Breast epithelium (tissue), 3 donors: ENCODE results near the gene POLA2.

Source experiments
- CTCF ChIP-seq, 3 donors: fragments of 450-650 bp; IDR thresholded peaks; one replicate each; pipeline ENCODE4 v1.5.1; 2016 to 2017; ENCODE audit warnings: antibody characterized with exemption in 3 of 3, mild to moderate bottlenecking in 3 of 3, moderate library complexity in 3 of 3
- POLR2A ChIP-seq: fragments of 450-650 bp; IDR thresholded peaks from one replicate; pipeline ENCODE4 v1.6.1; 2016; ENCODE audit warnings: antibody characterized with exemption, mild to moderate bottlenecking, moderate library complexity
- POLR2AphosphoS5 ChIP-seq, 3 donors: sonication (generic); formaldehyde crosslinking; IDR thresholded peaks; one replicate each; pipeline ENCODE4 v1.6.1; 2017; ENCODE audit warnings: antibody characterized with exemption in 3 of 3

- no peak for TF ChIP-seq CTCF (IDR thresholded peaks at IDR 0.05)
- TF ChIP-seq POLR2A = no peak
- TF ChIP-seq POLR2AphosphoS5 (IDR thresholded peaks at IDR 0.05) = no peak
Observed at GRCh38 chr11:65221026-65221425, 40.7 kb upstream of the POLA2 start.
